ENCODE results near the gene NAALADL2. TPM values are rescaled to one million over a fixed set of nuclear protein-coding genes. Genes with fewer than 3 reads are reported as not detected.

The NAALADL2 gene
- total and polyA plus RNA-seq, 2 of the 13 experiments (the other 11 are each of a cell fraction or from before 2014, with no cell fraction given) = 0.08 TPM; not detected in 1

- TF ChIP-seq IRF9 (CRISPR knock-in tag; IDR thresholded peaks at IDR 0.05; ENCODE audit: borderline replicate concordance) (no peak), ZNF124 (CRISPR knock-in tag; IDR thresholded peaks at IDR 0.05) (no peak), ZMYM3 (CRISPR knock-in tag; IDR thresholded peaks at IDR 0.05) (no peak), ZNF577 (CRISPR knock-in tag; IDR thresholded peaks at IDR 0.05; ENCODE audit: borderline replicate concordance, low read depth) (no peak), PITX1 (CRISPR knock-in tag; IDR thresholded peaks at IDR 0.05) (no peak), RXRA (CRISPR knock-in tag; IDR thresholded peaks at IDR 0.05) (no peak), CAMTA2 (CRISPR knock-in tag; IDR thresholded peaks at IDR 0.05; ENCODE audit: borderline replicate concordance) (no peak)
Measured at GRCh38 chr3:175187586-175187985, 328.5 kb downstream of the NAALADL2 start (continued).

DNA sequence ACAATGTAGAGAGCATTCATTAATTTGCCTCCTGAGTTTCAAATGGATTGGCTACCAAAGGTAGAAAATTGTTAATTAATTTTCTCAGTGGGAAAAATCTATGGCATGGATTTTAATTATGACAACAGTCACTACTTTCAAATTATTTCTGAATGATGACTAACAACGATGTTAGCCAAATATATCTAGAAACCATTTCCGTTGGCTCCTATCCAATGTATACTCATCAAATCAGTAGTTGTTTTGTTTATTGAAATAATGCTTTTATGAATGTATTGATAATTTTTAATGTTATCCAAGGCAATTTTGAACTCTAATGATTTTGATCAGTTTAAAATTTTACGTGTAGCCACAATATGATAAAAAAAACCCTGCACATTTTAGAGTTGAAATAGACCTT lies 333.4 kb downstream of the NAALADL2 start:
- Histone ChIP-seq H3K79me2 (ENCODE audit: insufficient read depth, low read length) (no peaks in the 10 kb centered on the region), H3K27me3 (ENCODE audit: control insufficient read depth in 1 of 2, insufficient read depth in 2 of 2, low read length in 2 of 2) (no peaks in the 10 kb centered on the region), H3K4me1 (ENCODE audit: insufficient read depth, low read length) (no peaks in the 10 kb centered on the region), H3K4me2 (ENCODE audit: low read depth, low read length) (no peak overlapping the region), H3K4me3 (replicated peaks in 1 of 3; ENCODE audit: insufficient read depth in 1 of 3, low read depth in 2 of 3, low read length in 3 of 3) (no peak overlapping the region), H3K27ac (ENCODE audit: extremely low read length, insufficient read depth, low read length) (no peak overlapping the region), H2AFZ (ENCODE audit: low read length) (no peak overlapping the region), H3K36me3 (replicated peaks in 1 of 2; ENCODE audit: control insufficient read depth in 1 of 2, insufficient read depth in 2 of 2, low read length in 2 of 2) (no peaks in the 10 kb centered on the region), H3K9ac (ENCODE audit: insufficient read depth, low read depth, low read length) (no peak overlapping the region), H4K20me1 (ENCODE audit: insufficient read depth, low read length) (no peaks in the 10 kb centered on the region), H3K9me3 (ENCODE audit: low read length) (peaks cover 10% of the 10 kb centered on the region)
- ATAC-seq (no peak), FAIRE-seq (no peak), DNase-seq (ENCODE audit: low spot score) (no peak)
- ChIA-PET CTCF (ENCODE audit: low intra/inter-chr PET ratio, low total read pairs) (no interaction called here), POLR2A (no interaction called here)
- BruUV-seq (replicated peaks) = no TSS peak
- WGBS (ENCODE audit: low lambda C conversion rate) = 3% methylated on average over 3 of the region's 3 CpGs
- intact Hi-C loops (cut with micrococcal nuclease; ENCODE audit: unreplicated experiment) (no loop called here), in situ Hi-C loops (cut with HindIII; ENCODE audit: extremely low pct_ligation_motif_present, low pct_unique_long_range_greater_than_20kb) (no loop called here)
- TF ChIP-seq ZNF770 (CRISPR knock-in tag; IDR thresholded peaks at IDR 0.05) = no peak
- TF ChIP-seq ARNTL (CRISPR knock-in tag; IDR thresholded peaks at IDR 0.05) = no peak
- no peak for TF ChIP-seq ZNF883 (CRISPR knock-in tag; IDR thresholded peaks at IDR 0.05; ENCODE audit: not compliant biosample characterization)
- no peak for TF ChIP-seq HMG20B (CRISPR knock-in tag; conservative IDR thresholded peaks at IDR 0.05)
- TF ChIP-seq ZNF180 (CRISPR knock-in tag; IDR thresholded peaks at IDR 0.05; ENCODE audit: borderline replicate concordance, low read depth) = no peak
- TF ChIP-seq KDM1A (CRISPR knock-in tag; IDR thresholded peaks at IDR 0.05) = no peak
- TF ChIP-seq HNF4A (CRISPR knock-in tag; IDR thresholded peaks at IDR 0.05) = no peak
- TF ChIP-seq ZNF547 (CRISPR knock-in tag; IDR thresholded peaks at IDR 0.05) = no peak
- TF ChIP-seq, protein P1, sequence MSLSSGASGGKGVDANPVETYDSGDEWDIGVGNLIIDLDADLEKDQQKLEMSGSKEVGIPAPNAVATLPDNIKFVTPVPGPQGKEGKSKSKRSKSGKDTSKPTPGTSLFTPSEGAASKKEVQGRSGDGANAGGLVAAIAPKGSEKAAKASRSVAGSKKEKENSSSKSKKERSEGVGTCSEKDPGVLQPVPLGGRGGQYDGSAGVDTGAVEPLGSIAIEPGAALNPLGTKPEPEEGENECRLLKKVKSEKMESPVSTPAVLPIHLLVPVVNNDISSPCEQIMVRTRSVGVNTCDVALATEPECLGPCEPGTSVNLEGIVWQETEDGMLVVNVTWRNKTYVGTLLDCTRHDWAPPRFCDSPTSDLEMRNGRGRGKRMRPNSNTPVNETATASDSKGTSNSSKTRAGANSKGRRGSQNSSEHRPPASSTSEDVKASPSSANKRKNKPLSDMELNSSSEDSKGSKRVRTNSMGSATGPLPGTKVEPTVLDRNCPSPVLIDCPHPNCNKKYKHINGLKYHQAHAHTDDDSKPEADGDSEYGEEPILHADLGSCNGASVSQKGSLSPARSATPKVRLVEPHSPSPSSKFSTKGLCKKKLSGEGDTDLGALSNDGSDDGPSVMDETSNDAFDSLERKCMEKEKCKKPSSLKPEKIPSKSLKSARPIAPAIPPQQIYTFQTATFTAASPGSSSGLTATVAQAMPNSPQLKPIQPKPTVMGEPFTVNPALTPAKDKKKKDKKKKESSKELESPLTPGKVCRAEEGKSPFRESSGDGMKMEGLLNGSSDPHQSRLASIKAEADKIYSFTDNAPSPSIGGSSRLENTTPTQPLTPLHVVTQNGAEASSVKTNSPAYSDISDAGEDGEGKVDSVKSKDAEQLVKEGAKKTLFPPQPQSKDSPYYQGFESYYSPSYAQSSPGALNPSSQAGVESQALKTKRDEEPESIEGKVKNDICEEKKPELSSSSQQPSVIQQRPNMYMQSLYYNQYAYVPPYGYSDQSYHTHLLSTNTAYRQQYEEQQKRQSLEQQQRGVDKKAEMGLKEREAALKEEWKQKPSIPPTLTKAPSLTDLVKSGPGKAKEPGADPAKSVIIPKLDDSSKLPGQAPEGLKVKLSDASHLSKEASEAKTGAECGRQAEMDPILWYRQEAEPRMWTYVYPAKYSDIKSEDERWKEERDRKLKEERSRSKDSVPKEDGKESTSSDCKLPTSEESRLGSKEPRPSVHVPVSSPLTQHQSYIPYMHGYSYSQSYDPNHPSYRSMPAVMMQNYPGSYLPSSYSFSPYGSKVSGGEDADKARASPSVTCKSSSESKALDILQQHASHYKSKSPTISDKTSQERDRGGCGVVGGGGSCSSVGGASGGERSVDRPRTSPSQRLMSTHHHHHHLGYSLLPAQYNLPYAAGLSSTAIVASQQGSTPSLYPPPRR (CRISPR knock-in tag; IDR thresholded peaks at IDR 0.05; ENCODE audit: borderline replicate concordance) = no peak
- TF ChIP-seq GZF1 (CRISPR knock-in tag; IDR thresholded peaks at IDR 0.05) = no peak
- no peak for TF ChIP-seq FLYWCH1 (CRISPR knock-in tag; IDR thresholded peaks at IDR 0.05)
